Neuronal stem cell (in vitro differentiated cells): ENCODE results near the gene OPRL1.

Source experiments
- DNase-seq: peaks from one replicate; pipeline ENCODE4 v3.0.0-alpha.2; 2013; ENCODE audit warnings: low spot score
- H2AFZ ChIP-seq: one replicate; pipeline ENCODE4 v1.6.1; 2013; ENCODE audit warnings: mild to moderate bottlenecking, low read length, inconsistent platforms
- H2AK5ac ChIP-seq: 2 replicates; pipeline ENCODE4 v1.6.1; 2013; ENCODE audit warnings: low read depth, mild to moderate bottlenecking, inconsistent platforms, low read length, moderate library complexity, mixed read lengths
- H2BK120ac ChIP-seq: 2 replicates; pipeline ENCODE4 v1.6.1; 2013; ENCODE audit warnings: low read depth, mild to moderate bottlenecking, inconsistent platforms, low read length, moderate library complexity, mixed read lengths
- H2BK12ac ChIP-seq: one replicate; pipeline ENCODE4 v1.6.1; 2013; ENCODE audit warnings: low read length, inconsistent platforms
- H2BK15ac ChIP-seq: 2 replicates; pipeline ENCODE4 v1.6.1; 2013; ENCODE audit warnings: mild to moderate bottlenecking, low read length, inconsistent platforms, mixed read lengths
- H2BK5ac ChIP-seq: one replicate; pipeline ENCODE4 v1.6.1; 2013; ENCODE audit warnings: inconsistent platforms, mild to moderate bottlenecking, low read length, moderate library complexity
- H3K14ac ChIP-seq: one replicate; pipeline ENCODE4 v1.6.1; 2013; ENCODE audit warnings: low read length, inconsistent platforms
- H3K18ac ChIP-seq: 2 replicates; pipeline ENCODE4 v1.6.1; 2013; ENCODE audit warnings: low read length, inconsistent platforms
- H3K23ac ChIP-seq: 2 replicates; pipeline ENCODE4 v1.6.1; 2013; ENCODE audit warnings: low read depth, mild to moderate bottlenecking, mixed read lengths, low read length, inconsistent platforms; ENCODE audit not compliant: poor library complexity
- H3K27ac ChIP-seq: replicated peaks from 3 replicates; pipeline ENCODE4 v1.5.1; 2013; ENCODE audit warnings: low read length, inconsistent platforms
- H3K27me3 ChIP-seq, 3 experiments: 2 replicates each; pipeline ENCODE4 v1.6.1; 2013; ENCODE audit warnings: low read length in 3 of 3, mild to moderate bottlenecking in 2 of 3, inconsistent platforms in 1 of 3, low read depth in 1 of 3, mixed read lengths in 1 of 3, moderate library complexity in 1 of 3; ENCODE audit not compliant: control insufficient read depth in 3 of 3, insufficient read depth in 3 of 3
- H3K36me3 ChIP-seq, 2 donors: replicated peaks in 1 of 2; 2 replicates each; pipeline ENCODE4 v1.6.1; 2013; ENCODE audit warnings: low read length in 2 of 2; ENCODE audit not compliant: control insufficient read depth in 2 of 2, insufficient read depth in 2 of 2
- H3K4ac ChIP-seq: 2 replicates; pipeline ENCODE4 v1.6.1; 2013; ENCODE audit warnings: inconsistent platforms, mild to moderate bottlenecking, low read length, moderate library complexity
- H3K4me1 ChIP-seq, 2 donors: 1 replicate in 1 of 2; 2 replicates in 1 of 2; pipeline ENCODE4 v1.6.1; 2013; ENCODE audit warnings: low read length in 2 of 2, low read depth in 1 of 2; ENCODE audit not compliant: control insufficient read depth in 2 of 2, insufficient read depth in 1 of 2
- H3K4me2 ChIP-seq: one replicate; pipeline ENCODE4 v1.6.1; 2013; ENCODE audit warnings: mild to moderate bottlenecking, low read length, inconsistent platforms; ENCODE audit not compliant: insufficient read depth, poor library complexity, severe bottlenecking
- H3K4me3 ChIP-seq, 2 donors: 2 replicates each; pipeline ENCODE4 v1.5.1; 2013; ENCODE audit warnings: low read length in 2 of 2, mild to moderate bottlenecking in 2 of 2, inconsistent platforms in 1 of 2, moderate library complexity in 1 of 2
- H3K79me1 ChIP-seq: one replicate; pipeline ENCODE4 v1.6.1; 2013; ENCODE audit warnings: low read depth, mild to moderate bottlenecking, inconsistent platforms, low read length, moderate library complexity
- H3K9ac ChIP-seq: one replicate; pipeline ENCODE4 v1.6.1; 2013; ENCODE audit warnings: mild to moderate bottlenecking, low read depth, low read length, inconsistent platforms; ENCODE audit not compliant: poor library complexity
- H3K9me3 ChIP-seq, 2 donors: replicated peaks in 1 of 2; 2 replicates each; pipeline versions ENCODE3 to v1.6.1; 2013; ENCODE audit warnings: low read length in 2 of 2, mild to moderate bottlenecking in 2 of 2, inconsistent platforms in 1 of 2, low read depth in 1 of 2, mixed read lengths in 1 of 2, moderate library complexity in 1 of 2; ENCODE audit not compliant: control insufficient read depth in 2 of 2, insufficient read depth in 1 of 2
- H4K8ac ChIP-seq: one replicate; pipeline ENCODE4 v1.6.1; 2013; ENCODE audit warnings: low read depth, mild to moderate bottlenecking, inconsistent platforms, low read length, moderate library complexity
- H4K91ac ChIP-seq: one replicate; pipeline ENCODE4 v1.6.1; 2013; ENCODE audit warnings: low read length, low read depth, mild to moderate bottlenecking, inconsistent platforms; ENCODE audit not compliant: poor library complexity
- WGBS, 2 donors: extraction: QIAGEN DNeasy Blood & Tissue Kit; methylation state at CpG; one replicate each; pipeline ENCODE4 v1.1.7; 2013; ENCODE audit warnings: missing lambda C conversion rate in 2 of 2, mixed read lengths in 1 of 2; ENCODE audit not compliant: insufficient read length in 2 of 2, insufficient replicate concordance in 1 of 2; ENCODE audit errors: extremely low coverage in 2 of 2; 5-methylcytosine and 5-hydroxymethylcytosine counted together

The OPRL1 gene

GRCh38 chr20:64041781-64042053, 38.2 kb upstream of the OPRL1 start:
- Histone ChIP-seq H3K9ac (peak overlapping the region; percentile 21), H3K9me3 (peaks cover 0 to 2% of the 10 kb centered on the region in 2 donors), H3K4ac (no peak overlapping the region), H3K4me1 (peaks cover 9 to 20% of the 10 kb centered on the region in 2 donors), H2AK5ac (peak overlapping the region; percentile 79), H3K14ac (no peak overlapping the region), H2BK5ac (no peak overlapping the region), H2AFZ (peak overlapping the region; percentile 88), H2BK120ac (no peak overlapping the region), H2BK12ac (no peak overlapping the region), H3K18ac (peak overlapping the region; percentile 92), H3K27me3 (peaks cover 35 to 93% (median 77%) of the 10 kb centered on the region in 3 experiments), H3K23ac (peak overlapping the region; percentile 80), H3K4me2 (no peak overlapping the region), H3K79me1 (no peaks in the 10 kb centered on the region), H3K36me3 (no peaks in the 10 kb centered on the region), H2BK15ac (no peak overlapping the region), H4K91ac (no peak overlapping the region), H3K4me3 (no peak overlapping the region), H4K8ac (no peak overlapping the region), H3K27ac (no peak overlapping the region)
- no peak for DNase-seq
- WGBS, 2 donors, result no CpG with 5 or more reads among the region's 11 CpGs

- H3K14ac ChIP-seq, result no peak overlapping the region
- no peak overlapping the region for H3K4ac ChIP-seq
- no peak overlapping the region for H4K8ac ChIP-seq
- H2AK5ac ChIP-seq, result peak overlapping the region; percentile 79
- H4K91ac ChIP-seq, result no peak overlapping the region
- WGBS, 2 donors, result no CpG with 5 or more reads among the region's 55 CpGs
- peak overlapping the region; percentile 92 for H3K18ac ChIP-seq
- no peak overlapping the region for H3K27ac ChIP-seq
- H3K36me3 ChIP-seq, result no peaks in the 10 kb centered on the region
- DNase-seq, result no peak
- H3K4me1 ChIP-seq, result peaks cover 8 to 19% of the 10 kb centered on the region in 2 donors
- H3K79me1 ChIP-seq, result no peaks in the 10 kb centered on the region
- peak overlapping the region; percentile 80 for H3K23ac ChIP-seq
- H2BK15ac ChIP-seq, result peak overlapping the region; percentile 11
- H2AFZ ChIP-seq, result peak overlapping the region; percentile 88
- H3K27me3 ChIP-seq, result peaks cover 37 to 93% (median 82%) of the 10 kb centered on the region in 3 experiments
- peak overlapping the region; percentile 37 to 67 for H3K4me3 ChIP-seq
- peak overlapping the region; percentile 21 for H3K9ac ChIP-seq
- H3K9me3 ChIP-seq, result peaks cover 0 to 2% of the 10 kb centered on the region in 2 donors
- H2BK12ac ChIP-seq, result no peak overlapping the region
- H2BK120ac ChIP-seq, result no peak overlapping the region
- H2BK5ac ChIP-seq, result no peak overlapping the region
- H3K4me2 ChIP-seq, result peak overlapping the region; percentile 64
Measured at GRCh38 chr20:64042054-64042781, 37.7 kb upstream of the OPRL1 start.

DNA sequence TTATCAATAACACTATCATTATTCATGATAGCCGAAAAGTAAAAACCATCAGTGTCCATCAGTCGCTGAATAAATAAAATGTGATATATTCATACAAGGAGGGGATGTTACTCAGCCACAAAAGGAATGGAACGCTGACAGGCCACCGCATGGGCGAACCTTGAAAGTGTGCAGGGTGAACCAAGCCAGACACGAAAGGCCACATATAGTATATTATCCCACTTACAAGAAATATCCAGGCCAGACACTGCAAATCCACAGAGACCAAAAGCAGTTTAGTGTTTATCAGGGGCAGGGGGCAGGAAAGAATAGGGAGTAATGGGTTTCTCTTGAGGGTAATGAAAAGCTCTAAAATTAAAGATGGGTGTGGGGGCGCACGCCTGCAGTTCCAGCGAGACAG, 36.1 kb upstream of the OPRL1 start:
- no peak overlapping the region for H2BK120ac ChIP-seq
- no peak overlapping the region for H2AFZ ChIP-seq
- H3K4me1 ChIP-seq, result peaks cover 8 to 19% of the 10 kb centered on the region in 2 donors
- H3K4me2 ChIP-seq, result no peak overlapping the region
- H4K91ac ChIP-seq, result no peak overlapping the region
- H3K23ac ChIP-seq, result no peak overlapping the region
- H3K27me3 ChIP-seq, result peaks cover 41 to 95% (median 93%) of the 10 kb centered on the region in 3 experiments
- H3K4ac ChIP-seq, result no peak overlapping the region
- peaks cover 0 to 2% of the 10 kb centered on the region in 2 donors for H3K9me3 ChIP-seq
- no peak overlapping the region for H3K18ac ChIP-seq
- no peak overlapping the region for H2AK5ac ChIP-seq
- no peak overlapping the region for H2BK12ac ChIP-seq
- no peak overlapping the region for H2BK15ac ChIP-seq
- WGBS, 2 donors, result 100% methylated on average over 1 of the region's 9 CpGs; no CpG with 5 or more reads in 1 of the 2 donors
- no peak overlapping the region for H3K14ac ChIP-seq
- H4K8ac ChIP-seq, result no peak overlapping the region
- no peaks in the 10 kb centered on the region for H3K36me3 ChIP-seq
- no peak overlapping the region for H2BK5ac ChIP-seq
- no peaks in the 10 kb centered on the region for H3K79me1 ChIP-seq
- no peak for DNase-seq
- no peak overlapping the region for H3K9ac ChIP-seq
- H3K4me3 ChIP-seq, result no peak overlapping the region
- H3K27ac ChIP-seq, result no peak overlapping the region

DNA sequence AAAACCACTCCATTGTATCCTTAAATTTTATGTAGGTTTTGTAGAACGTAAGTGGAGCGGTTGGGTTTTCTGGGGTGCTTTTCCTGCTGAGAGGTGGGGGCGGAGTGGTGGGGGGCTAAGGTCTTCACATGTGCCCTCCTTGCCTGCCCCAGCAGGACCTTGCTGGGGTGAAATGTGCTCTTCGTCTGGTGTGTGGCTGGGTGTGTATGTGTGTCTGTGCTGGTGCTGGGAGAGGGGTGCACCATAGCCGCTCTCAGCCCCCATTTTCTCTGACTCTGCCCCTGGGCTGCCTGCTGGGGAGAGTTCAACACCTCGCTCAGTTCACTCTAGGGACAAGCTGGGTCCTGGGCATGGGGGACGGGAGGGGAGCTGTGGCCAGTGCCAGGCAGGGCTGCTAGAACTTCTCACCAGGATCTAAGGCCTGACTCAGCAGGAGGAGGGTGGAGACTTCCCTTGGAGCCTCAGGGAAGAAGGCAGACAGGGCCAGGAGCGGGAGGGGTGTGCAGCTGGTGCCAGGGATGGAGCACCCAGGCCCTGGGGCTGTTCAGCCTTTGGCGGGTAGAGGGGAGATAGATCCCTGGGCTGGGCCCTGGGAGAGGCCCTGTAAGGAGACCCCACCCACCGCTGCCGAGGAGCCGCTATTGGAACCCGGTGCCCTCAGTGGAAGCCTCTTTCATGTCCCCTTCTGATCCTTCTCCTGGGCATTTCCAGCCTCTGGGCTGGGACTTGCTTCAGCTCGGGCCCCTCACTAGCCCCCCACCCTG, 35.2 kb upstream of the OPRL1 start:
- Histone ChIP-seq H2BK12ac (no peak overlapping the region), H3K4me2 (no peak overlapping the region), H3K4me3 (no peak overlapping the region), H2AFZ (no peak overlapping the region), H4K8ac (no peak overlapping the region), H3K4me1 (peaks cover 5 to 13% of the 10 kb centered on the region in 2 donors), H3K79me1 (no peaks in the 10 kb centered on the region), H3K9ac (no peak overlapping the region), H3K36me3 (no peaks in the 10 kb centered on the region), H3K27ac (no peak overlapping the region), H2BK120ac (no peak overlapping the region), H3K9me3 (peaks cover 0 to 2% of the 10 kb centered on the region in 2 donors), H2BK5ac (no peak overlapping the region), H2BK15ac (no peak overlapping the region), H3K27me3 (peaks cover 41 to 91% (median 89%) of the 10 kb centered on the region in 3 experiments), H2AK5ac (peak overlapping the region; percentile 89), H3K14ac (no peak overlapping the region), H3K23ac (no peak overlapping the region), H4K91ac (no peak overlapping the region), H3K4ac (no peak overlapping the region), H3K18ac (peak overlapping the region; percentile 19)
- no peak for DNase-seq
- WGBS, 2 donors, result no CpG with 5 or more reads among the region's 14 CpGs
